HG02610 (cell line): ENCODE results near the gene PDK2.

Experiments used
- ATAC-seq: cut with Tn5 transposase; IDR thresholded peaks from one replicate; pipeline ENCODE4 v1.9.1; 2021; ENCODE audit warnings: mild to moderate bottlenecking, moderate library complexity; ENCODE audit not compliant: unreplicated experiment

Gene PDK2

GRCh38 chr17:50114849-50115357 lies 19.8 kb downstream of the PDK2 start:
- ATAC-seq = no peak

- ATAC-seq = no peak
Observed at GRCh38 chr17:50115756-50116155, 20.6 kb downstream of the PDK2 start.

- ATAC-seq = no peak
Observed at GRCh38 chr17:50117202-50118051, 22.3 kb downstream of the PDK2 start.

GRCh38 chr17:50118076-50118827 lies 23.1 kb downstream of the PDK2 start:
- no peak for ATAC-seq

GRCh38 chr17:50118828-50119218 lies 23.7 kb downstream of the PDK2 start:
- no peak for ATAC-seq

- ATAC-seq = no peak
Observed at GRCh38 chr17:50120475-50121253, 25.5 kb downstream of the PDK2 start.

GRCh38 chr17:50122945-50123344 lies 27.8 kb downstream of the PDK2 start:
- ATAC-seq = no peak

GRCh38 chr17:50123649-50124349 lies 28.6 kb downstream of the PDK2 start:
- no peak for ATAC-seq

GRCh38 chr17:50125420-50125997 lies 30.4 kb downstream of the PDK2 start:
- ATAC-seq = no peak

GRCh38 chr17:50127697-50128361 lies 32.7 kb downstream of the PDK2 start:
- no peak for ATAC-seq

- ATAC-seq = no peak
Observed at GRCh38 chr17:50128441-50129352, 33.5 kb downstream of the PDK2 start.

GRCh38 chr17:50129353-50129727 lies 34.2 kb downstream of the PDK2 start:
- ATAC-seq = no peak

GRCh38 chr17:50129728-50130558 lies 34.8 kb downstream of the PDK2 start, which contains the start of gene SAMD14:
Gene SAMD14, minus strand, starts transcription at chr17:50130160. Its CDS starts 5,201 bp downstream, at chr17:50124959.
- peak; percentile 37 for ATAC-seq

- ATAC-seq = no peak
Observed at GRCh38 chr17:50130559-50131305, 35.6 kb downstream of the PDK2 start.

GRCh38 chr17:50132104-50132794 lies 37.1 kb downstream of the PDK2 start:
- no peak for ATAC-seq

- no peak for ATAC-seq
Observed at GRCh38 chr17:50133028-50133768, 38.0 kb downstream of the PDK2 start.
